ENCODE measurements around the gene HAL. TPM values are rescaled to one million over a fixed set of nuclear protein-coding genes. Genes with fewer than 3 reads are reported as not detected.

HAL gene
- total and polyA plus RNA-seq, 2 experiments from 2014 or later: 0.91 to 1.3 TPM

- Histone ChIP-seq H3K27ac (no peak overlapping the region), H3K9me2 (replicated peaks; ENCODE audit: insufficient read depth) (no peaks in the 10 kb centered on the region), H3K4me2 (no peak overlapping the region), H3K79me2 (no peaks in the 10 kb centered on the region), H3K27me3 (no peaks in the 10 kb centered on the region), H2AFZ (no peak overlapping the region), H3K36me3 (replicated peaks; ENCODE audit: insufficient read depth, low read depth) (no peaks in the 10 kb centered on the region), H4K20me1 (ENCODE audit: insufficient read depth, poor library complexity, severe bottlenecking) (no peaks in the 10 kb centered on the region), H3K4me1 (ENCODE audit: insufficient read depth) (no peaks in the 10 kb centered on the region), H3K4me3 (no peak overlapping the region), H3K9me3 (ENCODE audit: low read depth) (no peaks in the 10 kb centered on the region)
- WGBS (ENCODE audit: low lambda C conversion rate, missing lambda C conversion rate): 80% methylated on average over 7 of the region's 7 CpGs
- TF ChIP-seq EZH2 (IDR thresholded peaks at IDR 0.05; ENCODE audit: borderline replicate concordance) (no peak), EZH2phosphoT487 (IDR thresholded peaks at IDR 0.05; ENCODE audit: low read depth, severe bottlenecking, unreplicated experiment) (no peak)
- TF ChIP-seq, protein P1, sequence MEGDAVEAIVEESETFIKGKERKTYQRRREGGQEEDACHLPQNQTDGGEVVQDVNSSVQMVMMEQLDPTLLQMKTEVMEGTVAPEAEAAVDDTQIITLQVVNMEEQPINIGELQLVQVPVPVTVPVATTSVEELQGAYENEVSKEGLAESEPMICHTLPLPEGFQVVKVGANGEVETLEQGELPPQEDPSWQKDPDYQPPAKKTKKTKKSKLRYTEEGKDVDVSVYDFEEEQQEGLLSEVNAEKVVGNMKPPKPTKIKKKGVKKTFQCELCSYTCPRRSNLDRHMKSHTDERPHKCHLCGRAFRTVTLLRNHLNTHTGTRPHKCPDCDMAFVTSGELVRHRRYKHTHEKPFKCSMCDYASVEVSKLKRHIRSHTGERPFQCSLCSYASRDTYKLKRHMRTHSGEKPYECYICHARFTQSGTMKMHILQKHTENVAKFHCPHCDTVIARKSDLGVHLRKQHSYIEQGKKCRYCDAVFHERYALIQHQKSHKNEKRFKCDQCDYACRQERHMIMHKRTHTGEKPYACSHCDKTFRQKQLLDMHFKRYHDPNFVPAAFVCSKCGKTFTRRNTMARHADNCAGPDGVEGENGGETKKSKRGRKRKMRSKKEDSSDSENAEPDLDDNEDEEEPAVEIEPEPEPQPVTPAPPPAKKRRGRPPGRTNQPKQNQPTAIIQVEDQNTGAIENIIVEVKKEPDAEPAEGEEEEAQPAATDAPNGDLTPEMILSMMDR (IDR thresholded peaks at IDR 0.05; ENCODE audit: poor library complexity): no peak
- no peak for DNase-seq (ENCODE audit: low spot score)
Measured at GRCh38 chr12:95990136-95990535, 6.0 kb downstream of the HAL start.

- no peaks in the 10 kb centered on the region for H3K27me3 ChIP-seq
- H2AFZ ChIP-seq: no peak overlapping the region
- no peaks in the 10 kb centered on the region for H3K4me1 ChIP-seq (ENCODE audit: insufficient read depth)
- no peaks in the 10 kb centered on the region for H4K20me1 ChIP-seq (ENCODE audit: insufficient read depth, poor library complexity, severe bottlenecking)
- no peak overlapping the region for H3K4me3 ChIP-seq
- no peak overlapping the region for H3K27ac ChIP-seq
- 68% methylated on average over 4 of the region's 4 CpGs for WGBS (ENCODE audit: low lambda C conversion rate, missing lambda C conversion rate)
- no peaks in the 10 kb centered on the region for H3K9me2 ChIP-seq (replicated peaks; ENCODE audit: insufficient read depth)
- no peaks in the 10 kb centered on the region for H3K79me2 ChIP-seq
- no peaks in the 10 kb centered on the region for H3K36me3 ChIP-seq (replicated peaks; ENCODE audit: insufficient read depth, low read depth)
- H3K9me3 ChIP-seq (ENCODE audit: low read depth): no peaks in the 10 kb centered on the region
- no peak for DNase-seq (ENCODE audit: low spot score)
- no peak overlapping the region for H3K4me2 ChIP-seq
- TF ChIP-seq EZH2 (IDR thresholded peaks at IDR 0.05; ENCODE audit: borderline replicate concordance) (no peak), EZH2phosphoT487 (IDR thresholded peaks at IDR 0.05; ENCODE audit: low read depth, severe bottlenecking, unreplicated experiment) (no peak)
- TF ChIP-seq, protein P1 (IDR thresholded peaks at IDR 0.05; ENCODE audit: poor library complexity): no peak
Measured at GRCh38 chr12:95989504-95990123, 6.5 kb downstream of the HAL start.

DNA sequence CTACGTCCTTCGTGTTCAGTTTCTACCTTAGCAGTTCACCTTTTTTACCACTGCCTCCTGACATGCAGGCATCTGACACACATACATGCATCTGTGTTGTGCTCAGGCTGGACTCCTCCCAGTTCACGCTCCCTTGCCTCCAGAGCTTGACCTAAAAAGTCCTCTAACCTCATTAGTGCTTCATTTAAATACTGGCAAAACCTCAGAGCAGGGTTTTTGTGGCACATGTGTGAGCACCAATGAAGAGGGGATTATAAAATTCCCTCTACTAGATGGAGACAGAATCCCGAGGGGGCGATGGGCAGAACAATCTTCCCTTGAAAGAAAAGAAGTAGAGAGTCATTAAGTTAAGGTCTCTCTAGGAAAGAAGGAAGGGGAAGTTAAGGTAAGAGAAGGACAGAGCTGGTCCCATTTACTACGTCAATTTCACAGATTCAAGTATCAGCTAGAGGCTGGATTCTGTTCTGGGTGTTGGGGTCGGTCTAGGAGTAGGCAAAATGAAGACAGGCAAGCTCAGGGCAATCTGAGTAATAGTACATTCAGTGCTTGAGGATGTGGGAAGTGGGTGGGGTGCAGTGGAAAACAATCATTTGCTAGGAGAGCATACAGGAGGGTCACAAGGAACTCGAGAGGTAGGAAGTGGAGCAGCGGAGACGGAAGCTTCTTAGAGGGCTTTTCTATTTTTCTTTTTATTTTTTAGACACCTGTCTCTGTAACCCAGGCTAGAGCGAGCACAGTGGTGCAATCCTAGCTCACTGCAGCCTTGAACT, 7.5 kb downstream of the HAL start:
- 85% methylated on average over 11 of the region's 11 CpGs for WGBS (ENCODE audit: low lambda C conversion rate, missing lambda C conversion rate)
- no peaks in the 10 kb centered on the region for H3K79me2 ChIP-seq
- H3K4me1 ChIP-seq (ENCODE audit: insufficient read depth): no peaks in the 10 kb centered on the region
- no peak for TF ChIP-seq EZH2 (IDR thresholded peaks at IDR 0.05; ENCODE audit: borderline replicate concordance)
- TF ChIP-seq, protein P1 (IDR thresholded peaks at IDR 0.05; ENCODE audit: poor library complexity): no peak
- TF ChIP-seq EZH2phosphoT487 (IDR thresholded peaks at IDR 0.05; ENCODE audit: low read depth, severe bottlenecking, unreplicated experiment): no peak
- no peak overlapping the region for H3K27ac ChIP-seq
- no peak overlapping the region for H2AFZ ChIP-seq
- DNase-seq (ENCODE audit: low spot score): no peak
- H3K9me2 ChIP-seq (replicated peaks; ENCODE audit: insufficient read depth): no peaks in the 10 kb centered on the region
- H3K27me3 ChIP-seq: no peaks in the 10 kb centered on the region
- no peaks in the 10 kb centered on the region for H4K20me1 ChIP-seq (ENCODE audit: insufficient read depth, poor library complexity, severe bottlenecking)
- H3K9me3 ChIP-seq (ENCODE audit: low read depth): no peaks in the 10 kb centered on the region
- H3K4me2 ChIP-seq: no peak overlapping the region
- H3K36me3 ChIP-seq (replicated peaks; ENCODE audit: insufficient read depth, low read depth): no peaks in the 10 kb centered on the region
- no peak overlapping the region for H3K4me3 ChIP-seq
